Umbilical cord (tissue), 2 donors: ENCODE data around the gene SGCE. TPM values are rescaled to one million over a fixed set of nuclear protein-coding genes. Genes with fewer than 3 reads are reported as not detected.

Source experiments
- DNase-seq: peaks from one replicate; pipeline ENCODE4 v3.0.0-alpha.2; 2015; ENCODE audit warnings: low spot score
- total RNA-seq: library from RNA; depleted of rRNA; stranded (reverse); fragments of >200 nt; gene quantifications from one replicate; pipeline ENCODE4 v1.2.3, GENCODE V29; 2014; ENCODE audit warnings: low replicate concordance; ENCODE audit not compliant: insufficient read depth

SGCE gene
- total RNA-seq, 1 donor from 2014 or later: 136 TPM

- DNase-seq: no peak
These were observed 32.1 kb downstream of the SGCE start for GRCh38 chr7:94623820-94624219.

DNA sequence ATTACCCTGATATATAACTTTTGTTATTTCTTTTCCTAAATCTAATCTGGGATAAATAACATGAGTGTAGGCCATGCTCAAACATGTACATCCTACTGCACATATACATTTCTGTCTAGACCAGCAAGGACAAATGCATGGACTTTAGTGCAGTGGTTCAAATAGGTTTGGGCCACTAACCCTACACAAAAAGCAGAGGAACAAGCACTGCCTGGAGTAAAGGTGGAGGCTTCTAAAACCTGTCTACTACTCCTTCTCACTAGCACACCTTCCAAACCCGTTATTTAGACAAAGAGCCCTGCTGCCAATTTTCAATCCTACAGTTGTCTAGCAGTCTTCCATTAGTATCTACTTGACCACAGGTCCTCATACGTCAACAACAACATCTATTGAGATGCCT, 34.8 kb downstream of the SGCE start:
- no peak for DNase-seq

GRCh38 chr7:94620703-94621118, 35.2 kb downstream of the SGCE start:
- DNase-seq: peak; percentile 97

DNA sequence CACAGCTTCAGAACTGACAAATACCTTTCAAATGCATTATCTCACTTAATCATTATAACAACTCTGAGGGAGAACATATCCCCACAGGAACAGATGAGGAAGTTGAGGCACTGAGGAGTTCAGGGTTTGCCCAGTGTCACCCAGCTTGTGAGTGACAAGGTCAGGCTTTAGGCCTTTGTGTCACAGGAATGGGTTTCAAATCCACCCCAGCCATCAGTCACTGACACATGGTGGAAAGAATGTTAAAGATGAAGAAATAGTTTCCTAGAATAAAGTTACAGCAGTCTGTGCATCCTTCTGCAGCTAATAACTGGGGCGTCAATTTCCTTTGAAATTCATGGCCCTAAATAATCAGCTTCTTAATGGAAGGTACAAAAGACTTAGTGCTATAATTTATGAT, 37.8 kb downstream of the SGCE start:
- peak; percentile 61 for DNase-seq

- DNase-seq: no peak
These were observed 39.1 kb downstream of the SGCE start for GRCh38 chr7:94616855-94617254.

GRCh38 chr7:94615666-94616065, 40.3 kb downstream of the SGCE start:
- DNase-seq: peak; percentile 19

DNA sequence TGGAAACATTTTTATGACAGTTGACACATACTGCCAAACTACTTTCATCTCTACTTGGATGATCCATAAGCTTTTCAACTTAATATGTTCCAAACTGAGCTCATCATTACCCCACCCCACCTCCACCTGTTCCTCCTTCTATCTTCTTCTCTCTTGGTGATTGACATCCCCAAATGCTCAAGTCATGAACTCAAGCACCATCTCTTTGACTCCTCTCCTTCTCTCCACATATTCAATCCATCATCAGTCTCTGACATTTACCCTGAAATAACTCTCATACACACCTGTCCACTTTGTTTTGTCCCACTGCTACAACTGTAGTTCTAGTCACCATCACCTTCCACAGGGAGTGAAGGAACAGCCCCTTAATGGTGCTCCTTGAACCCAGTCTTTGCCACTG, 43.3 kb downstream of the SGCE start:
- DNase-seq: no peak

DNA sequence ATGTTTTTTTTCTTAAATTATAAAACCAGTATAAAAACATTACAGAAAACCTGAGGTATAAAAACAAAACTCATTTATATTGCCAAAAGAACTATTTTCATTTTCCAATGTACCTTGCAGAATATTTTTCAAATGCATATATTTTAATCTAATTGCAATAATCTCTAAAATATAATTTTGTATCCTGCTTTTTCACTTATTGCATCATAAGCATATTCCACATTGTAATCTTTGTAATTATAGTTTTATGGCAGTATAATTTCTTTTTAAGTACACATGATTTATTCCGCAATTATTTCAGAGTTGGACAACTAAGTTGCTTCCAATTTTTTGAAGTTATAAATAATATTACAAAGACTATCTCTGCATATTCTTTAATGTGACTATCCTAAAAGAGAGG, 43.7 kb downstream of the SGCE start:
- DNase-seq: no peak

DNA sequence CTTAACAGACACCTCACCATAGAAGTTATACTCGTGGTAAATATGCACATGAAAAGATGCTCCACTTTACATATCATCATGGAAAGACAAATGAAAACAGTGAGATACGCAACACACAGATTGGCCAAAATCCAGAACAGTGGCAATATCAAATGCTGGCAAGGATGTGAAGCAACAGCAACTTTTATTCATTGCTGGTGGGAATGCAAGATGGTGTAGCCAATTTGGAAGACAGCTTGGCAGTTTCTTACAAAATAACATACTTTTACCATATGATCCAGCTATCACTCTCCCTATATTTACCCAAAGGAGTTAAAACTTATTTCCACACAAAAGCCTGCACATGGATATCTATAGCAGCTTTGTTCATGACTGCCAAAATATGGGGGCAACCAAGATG, 46.4 kb downstream of the SGCE start:
- no peak for DNase-seq

DNA sequence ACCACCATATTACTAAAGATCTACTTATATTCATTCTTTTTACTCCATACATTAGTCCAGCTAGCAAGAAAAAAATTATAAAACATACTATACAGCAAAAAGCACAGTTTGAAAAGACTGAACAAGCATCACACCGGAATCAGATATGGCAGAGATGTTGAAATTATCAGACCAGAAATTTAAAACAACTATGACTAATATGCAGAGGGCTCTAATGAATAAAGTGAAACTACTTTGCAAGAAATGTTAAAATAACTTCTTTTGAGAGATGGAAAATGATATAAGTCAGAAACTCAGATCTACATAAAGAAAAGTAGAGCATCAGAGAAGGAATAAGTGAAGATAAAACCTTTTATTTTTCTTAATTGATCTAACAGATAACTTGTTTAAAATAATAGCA, 50.9 kb downstream of the SGCE start:
- DNase-seq: no peak

DNA sequence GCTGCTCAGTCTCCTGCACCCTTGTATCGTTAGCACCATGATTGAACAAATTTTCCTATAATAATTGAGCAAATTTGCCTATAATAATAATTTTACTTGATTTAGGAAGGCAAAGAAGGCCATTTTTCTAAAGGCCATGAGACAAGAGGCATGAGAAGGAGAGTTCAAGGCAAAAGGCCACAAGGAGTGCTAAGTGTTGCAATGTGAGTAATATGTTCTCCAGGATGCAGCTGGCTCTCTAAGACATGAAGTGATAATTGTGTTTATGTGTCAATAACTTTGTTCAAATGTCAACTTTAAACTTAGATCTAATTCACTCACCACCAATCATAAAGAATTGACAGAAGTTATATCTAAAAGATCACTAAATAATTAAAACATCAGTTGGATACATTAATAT, 53.8 kb downstream of the SGCE start:
- DNase-seq: no peak

DNA sequence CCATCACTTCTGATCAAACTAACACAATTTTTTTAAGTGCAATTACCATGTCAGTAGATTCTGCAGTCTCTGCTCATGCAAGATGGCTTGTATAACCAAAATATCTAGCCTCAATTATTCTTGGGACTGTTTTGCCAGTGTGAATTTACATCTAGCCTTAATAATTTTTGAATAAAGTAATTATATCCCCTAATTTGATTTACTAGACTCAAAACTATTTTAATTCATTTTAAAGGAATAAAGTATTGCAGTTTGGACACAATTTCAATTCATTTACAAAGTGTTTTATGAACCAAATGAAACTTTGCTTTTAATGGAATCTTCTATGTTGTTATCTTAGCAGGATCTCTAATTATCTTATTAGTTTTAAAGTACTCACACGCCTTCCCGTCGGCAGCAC, 55.7 kb downstream of the SGCE start:
- DNase-seq: no peak

- DNase-seq: no peak
These were observed 60.2 kb downstream of the SGCE start for GRCh38 chr7:94595717-94596116.

- no peak for DNase-seq
These were observed 61.1 kb downstream of the SGCE start for GRCh38 chr7:94594882-94595281.

DNA sequence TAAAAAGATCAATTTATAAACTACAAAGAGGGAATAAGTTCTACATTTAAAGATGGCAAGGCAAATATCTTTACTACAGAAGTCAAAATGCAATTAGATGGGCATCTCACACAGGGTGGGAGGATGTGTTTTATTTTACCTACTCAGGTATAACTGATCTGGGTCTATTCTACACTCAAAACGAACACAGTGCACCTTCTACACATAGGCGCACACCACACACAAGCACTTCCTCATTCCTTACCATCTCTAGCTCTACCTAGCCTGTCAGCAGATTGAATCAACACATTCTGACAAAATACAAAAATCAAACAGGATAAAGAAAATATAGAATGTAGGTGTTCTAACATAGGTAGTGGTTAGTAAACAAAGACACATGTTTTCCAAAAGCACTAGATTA, 64.8 kb downstream of the SGCE start:
- DNase-seq: peak; percentile 9

DNA sequence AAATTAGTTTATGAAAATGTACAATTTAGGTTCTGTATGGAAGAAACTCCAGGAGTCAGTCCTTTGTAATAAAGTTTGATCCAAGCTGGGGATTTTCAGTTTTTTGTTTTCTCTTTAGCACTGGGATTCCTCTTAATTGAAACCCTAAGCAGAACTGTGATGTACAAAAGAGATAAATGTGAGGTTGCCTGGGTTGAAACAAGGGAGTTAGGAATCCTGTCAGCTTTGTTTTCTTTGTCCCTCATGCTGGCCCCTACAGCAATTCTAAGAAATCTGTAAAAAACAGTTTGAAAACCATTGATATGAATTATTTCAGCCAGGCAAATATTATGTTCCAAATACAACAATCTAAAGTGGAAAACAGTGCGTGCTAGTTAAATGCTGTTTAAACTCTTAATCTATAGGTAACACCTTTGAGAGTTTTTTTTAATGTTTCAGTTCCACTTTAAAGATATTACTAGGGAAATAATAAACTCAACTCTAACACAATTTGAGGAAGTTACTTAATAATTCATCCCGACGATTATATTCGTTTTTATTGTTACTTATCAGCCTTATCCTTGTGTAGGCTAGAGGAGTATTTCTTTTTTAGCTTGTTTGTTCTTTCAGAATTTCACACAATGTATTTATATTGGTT, 65.3 kb downstream of the SGCE start:
- no peak for DNase-seq

- DNase-seq: no peak
These were observed 67.9 kb downstream of the SGCE start for GRCh38 chr7:94588075-94588474.

DNA sequence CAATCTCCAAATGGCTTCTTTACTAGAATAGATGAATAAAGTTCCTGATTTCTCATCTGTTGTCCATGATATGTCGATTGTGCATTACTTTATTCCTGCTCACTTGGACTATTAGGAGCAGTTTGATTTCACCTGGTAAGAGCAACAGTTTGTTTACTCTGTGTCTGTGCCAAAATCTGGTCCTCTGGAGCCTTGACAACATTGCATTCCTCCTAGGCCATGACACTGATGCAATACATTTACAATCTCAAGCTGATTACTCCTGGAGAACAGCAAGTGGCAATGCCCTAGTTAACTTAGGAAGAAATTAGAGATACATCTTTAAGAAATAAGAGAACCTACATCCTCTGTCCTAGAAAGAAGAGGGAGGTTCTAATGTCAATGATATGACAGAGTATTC, 71.8 kb downstream of the SGCE start:
- DNase-seq: no peak

DNA sequence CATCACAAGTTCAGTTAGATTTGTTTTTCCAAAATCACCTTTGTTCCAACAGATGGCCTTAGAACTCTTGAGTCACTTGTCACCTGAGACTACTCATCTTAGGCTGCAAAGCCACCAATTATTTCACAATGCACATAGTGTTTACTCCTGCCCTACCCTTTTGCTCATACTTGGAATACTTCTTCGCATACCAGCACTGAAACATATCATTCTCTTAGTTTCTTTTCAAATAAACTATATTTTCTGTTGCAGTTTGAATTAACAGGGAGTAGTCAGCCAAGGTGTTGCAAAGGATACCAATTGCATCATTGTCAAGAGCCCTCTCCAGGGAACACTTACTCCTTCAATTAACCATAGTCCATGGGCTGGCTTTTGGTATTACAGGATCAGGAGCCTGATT, 75.3 kb downstream of the SGCE start:
- DNase-seq: no peak

DNA sequence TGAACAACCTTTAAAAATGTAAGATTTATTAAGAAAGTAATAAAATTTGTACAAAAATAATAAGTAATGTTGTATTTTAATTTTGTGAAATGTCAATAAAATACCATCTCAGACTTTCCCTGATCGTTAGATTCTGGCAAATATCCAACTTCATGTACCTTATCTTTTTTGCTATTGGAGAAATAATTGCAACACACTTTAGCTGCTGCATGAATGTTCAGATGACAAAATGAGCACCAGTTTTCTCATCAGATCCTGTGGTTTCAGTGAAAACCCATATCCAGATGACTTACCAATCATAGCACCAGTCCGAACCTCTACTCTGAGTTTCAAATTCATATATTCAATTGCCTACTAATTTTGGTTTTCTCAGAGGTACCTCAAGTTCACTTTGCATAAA, 76.5 kb downstream of the SGCE start:
- DNase-seq: no peak

GRCh38 chr7:94578614-94579013, 77.3 kb downstream of the SGCE start:
- DNase-seq: no peak

DNA sequence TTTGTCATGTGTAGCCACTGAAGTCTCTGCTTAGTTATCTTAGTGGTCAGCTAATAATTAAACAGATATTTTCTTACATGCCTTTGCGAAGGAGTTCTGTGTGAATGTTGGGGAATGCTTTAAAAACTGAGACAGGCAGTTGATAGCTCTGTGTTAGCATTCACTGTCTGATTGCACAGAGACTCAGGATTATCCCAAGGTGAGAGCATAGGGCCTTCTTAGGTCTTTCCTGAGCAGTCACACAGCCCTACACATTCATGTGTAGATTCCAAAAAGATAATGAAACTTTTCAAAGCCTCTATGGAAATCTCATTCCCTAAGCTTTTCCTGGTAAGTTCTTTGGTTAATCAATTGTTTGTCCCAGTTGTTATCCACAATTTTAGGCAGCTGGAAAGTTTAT, 78.6 kb downstream of the SGCE start:
- DNase-seq: no peak

DNA sequence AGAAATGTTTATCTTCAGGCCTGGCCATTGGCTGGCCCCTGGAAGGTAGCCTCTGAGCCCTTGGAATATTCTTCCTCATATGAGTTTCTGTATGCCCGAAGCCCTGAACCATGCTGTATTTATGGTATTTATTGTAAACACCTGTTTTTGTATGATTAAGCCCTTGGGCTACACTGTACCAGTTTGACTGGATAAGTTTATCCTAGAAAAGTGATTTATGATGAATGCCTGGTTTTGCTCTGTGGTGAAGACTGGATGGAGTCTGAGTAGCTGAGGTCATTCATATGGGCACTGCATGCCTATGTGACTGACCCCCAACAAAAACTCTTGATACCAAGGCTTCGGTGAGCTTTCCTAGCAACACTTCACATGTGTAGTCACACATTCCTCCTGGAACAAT, 79.6 kb downstream of the SGCE start:
- DNase-seq: no peak

GRCh38 chr7:94575646-94576045, 80.3 kb downstream of the SGCE start:
- DNase-seq: no peak
